CD14-positive monocyte (primary cell): ENCODE data around the gene EEF1AKMT4. TPM values are rescaled to one million over a fixed set of nuclear protein-coding genes. Genes with fewer than 3 reads are reported as not detected.

Experiments used
- DNase-seq, 3 donors: peaks; one replicate each; pipeline ENCODE4 v3.0.0-alpha.2; 2011 to 2022
- H2AFZ ChIP-seq: 2 replicates; pipeline ENCODE4 v1.6.0; 2012; ENCODE audit warnings: mild to moderate bottlenecking, low read depth, low read length, inconsistent platforms; ENCODE audit not compliant: insufficient read depth, poor library complexity, severe bottlenecking
- H3K27ac ChIP-seq, 2 donors: 1 replicate in 1 of 2; 2 replicates in 1 of 2; pipeline ENCODE4 v1.5.1; 2012 to 2013; ENCODE audit warnings: low read length in 2 of 2, control low read depth in 1 of 2, inconsistent platforms in 1 of 2, low read depth in 1 of 2, mild to moderate bottlenecking in 1 of 2
- H3K27me3 ChIP-seq, 2 donors: one replicate each; pipeline versions ENCODE4 v1.6.0 to v1.6.1; 2011 to 2013; ENCODE audit warnings: low read length in 2 of 2; ENCODE audit not compliant: control insufficient read depth in 2 of 2, insufficient read depth in 2 of 2
- H3K36me3 ChIP-seq, 2 donors: replicated peaks in 1 of 2; 1 replicate in 1 of 2; 2 replicates in 1 of 2; pipeline versions ENCODE4 v1.5.1 to v1.6.1; 2012 to 2013; ENCODE audit warnings: low read length in 2 of 2, control low read depth in 1 of 2, inconsistent platforms in 1 of 2, mild to moderate bottlenecking in 1 of 2; ENCODE audit not compliant: insufficient read depth in 2 of 2, control insufficient read depth in 1 of 2
- H3K4me1 ChIP-seq, 2 donors: 1 replicate in 1 of 2; 2 replicates in 1 of 2; pipeline versions ENCODE4 v1.5.1 to v1.6.1; 2012 to 2013; ENCODE audit warnings: low read length in 2 of 2, control low read depth in 1 of 2, inconsistent platforms in 1 of 2, mild to moderate bottlenecking in 1 of 2, moderate library complexity in 1 of 2; ENCODE audit not compliant: insufficient read depth in 2 of 2, control insufficient read depth in 1 of 2
- H3K4me2 ChIP-seq: replicated peaks from 2 replicates; pipeline ENCODE3; 2012; ENCODE audit warnings: low read length, moderate library complexity, mild to moderate bottlenecking; ENCODE audit not compliant: poor library complexity, severe bottlenecking; ENCODE audit errors: extremely low read depth
- H3K4me3 ChIP-seq, 3 experiments: fragments of 200-600 bp in 1 of 3; sonication (generic) in 1 of 3; replicated peaks in 1 of 3; 1 replicate in 2 of 3; 2 replicates in 1 of 3; pipeline ENCODE4 v1.5.1; 2011 to 2013; ENCODE audit warnings: low read length in 3 of 3, mild to moderate bottlenecking in 3 of 3, control low read depth in 2 of 3, low read depth in 2 of 3, inconsistent platforms in 1 of 3, moderate library complexity in 1 of 3
- H3K79me2 ChIP-seq: 2 replicates; pipeline ENCODE4 v1.6.0; 2012; ENCODE audit warnings: mild to moderate bottlenecking, control low read depth, inconsistent platforms, low read length, moderate library complexity; ENCODE audit not compliant: insufficient read depth
- H3K9ac ChIP-seq: 2 replicates; pipeline ENCODE4 v1.6.0; 2017; ENCODE audit warnings: low read length, mild to moderate bottlenecking; ENCODE audit not compliant: insufficient read depth, poor library complexity, severe bottlenecking
- H3K9me3 ChIP-seq, 2 donors: replicated peaks in 1 of 2; 1 replicate in 1 of 2; 2 replicates in 1 of 2; pipeline versions ENCODE4 v1.5.1 to v1.6.1; 2012 to 2013; ENCODE audit warnings: low read length in 2 of 2, control low read depth in 1 of 2; ENCODE audit not compliant: control insufficient read depth in 1 of 2, insufficient read depth in 1 of 2
- H4K20me1 ChIP-seq: 2 replicates; pipeline ENCODE4 v1.6.0; 2012; ENCODE audit warnings: mild to moderate bottlenecking, low read length, control low read depth, moderate library complexity; ENCODE audit not compliant: insufficient read depth
- H3K27ac Mint-ChIP-seq, 7 donors: one replicate each; pipeline ENCODE4 v1.8.0; 2020; ENCODE audit warnings: mild to moderate bottlenecking in 7 of 7, mixed read lengths in 7 of 7, moderate library complexity in 6 of 7, inconsistent platforms in 2 of 7
- H3K27me3 Mint-ChIP-seq, 3 donors: one replicate each; pipeline ENCODE4 v1.8.0; 2021 to 2022; ENCODE audit warnings: low read depth in 3 of 3, mild to moderate bottlenecking in 3 of 3, mixed read lengths in 3 of 3, moderate library complexity in 3 of 3, inconsistent platforms in 1 of 3
- H3K36me3 Mint-ChIP-seq, 2 donors: one replicate each; pipeline ENCODE4 v1.8.0; 2020; ENCODE audit warnings: mixed read lengths in 2 of 2, inconsistent platforms in 1 of 2, mild to moderate bottlenecking in 1 of 2
- H3K4me1 Mint-ChIP-seq: one replicate; pipeline ENCODE4 v1.8.0; 2020; ENCODE audit warnings: mild to moderate bottlenecking, mixed read lengths
- H3K4me3 Mint-ChIP-seq, 2 donors: one replicate each; pipeline ENCODE4 v1.8.0; 2020; ENCODE audit warnings: mild to moderate bottlenecking in 2 of 2, mixed read lengths in 2 of 2, moderate library complexity in 1 of 2
- H3K9me3 Mint-ChIP-seq, 7 donors: one replicate each; pipeline ENCODE4 v1.8.0; 2020 to 2022; ENCODE audit warnings: mixed read lengths in 7 of 7, mild to moderate bottlenecking in 6 of 7, moderate library complexity in 6 of 7, inconsistent platforms in 2 of 7
- WGBS: methylation state at CpG from one replicate; pipeline ENCODE4 v1.1.5; 2013; ENCODE audit warnings: missing lambda C conversion rate; ENCODE audit not compliant: insufficient coverage; 5-methylcytosine and 5-hydroxymethylcytosine counted together
- intact Hi-C, 2 donors: fragments of 100-400 bp; cut with micrococcal nuclease; formaldehyde crosslinking; loops; one replicate each; pipeline versions ENCODE4 v1.15.0 to v1.15.1; 2023
- polyA plus RNA-seq, 3 donors: library from polyadenylated mRNA; depleted of rRNA in 1 of 3; unstranded in 2 of 3; stranded (reverse) in 1 of 3; fragments of 300-500 nt in 2 of 3; fragments of >200 nt in 1 of 3; fragmentation: Illumina TruSeq in 2 of 3; gene quantifications; 1 replicate in 2 of 3; 2 replicates in 1 of 3; pipeline ENCODE4 v1.2.3, GENCODE V29; 2012 to 2021
- TF ChIP-seq, protein P1 (sequence below): fragments of 200-600 bp; IDR thresholded peaks from one replicate; pipeline ENCODE4 v1.8.0; 2022; ENCODE audit warnings: antibody characterized with exemption, mild to moderate bottlenecking

Gene EEF1AKMT4
- polyA plus RNA-seq, 3 donors, result 4.0 to 12.0 (median 7.3) TPM

DNA sequence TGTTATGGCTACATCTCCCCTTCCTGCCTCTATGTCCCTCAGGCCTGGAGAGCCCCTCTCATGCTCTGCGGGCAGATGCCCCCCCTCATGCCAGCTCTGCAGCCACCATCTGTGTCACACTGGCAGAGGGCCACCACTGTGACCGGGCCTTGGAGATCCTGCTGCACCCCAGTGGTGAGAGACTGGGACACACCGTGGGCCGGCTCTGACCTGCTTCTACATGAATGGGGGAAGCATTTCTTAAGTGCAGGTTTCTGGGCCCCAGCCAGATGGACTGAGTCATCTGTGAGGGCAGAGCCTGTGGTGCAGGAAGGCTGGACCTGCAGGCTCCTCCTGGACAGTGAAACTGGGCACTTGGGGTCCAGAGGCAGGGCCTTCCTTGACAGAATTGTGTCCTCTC lies 15.2 kb upstream of the EEF1AKMT4 start:
- H3K9ac ChIP-seq, result no peak overlapping the region
- peaks cover 34 to 46% (median 35%) of the 10 kb centered on the region in 3 donors for H3K27me3 Mint-ChIP-seq
- H3K4me3 Mint-ChIP-seq, result no peak overlapping the region
- WGBS, result 44% methylated on average over 2 of the region's 4 CpGs
- no peak overlapping the region for H3K27ac Mint-ChIP-seq
- intact Hi-C loops, result no loop called here
- no peaks in the 10 kb centered on the region for H3K79me2 ChIP-seq
- H3K27me3 ChIP-seq, result peaks cover 30 to 37% of the 10 kb centered on the region in 2 donors
- no peak overlapping the region for H3K4me2 ChIP-seq
- H3K4me1 Mint-ChIP-seq, result peaks cover 6% of the 10 kb centered on the region
- H3K4me3 ChIP-seq, result no peak overlapping the region
- H2AFZ ChIP-seq, result no peak overlapping the region
- H3K9me3 ChIP-seq, result peaks cover 0 to 9% of the 10 kb centered on the region in 2 donors
- peaks cover 0 to 8% (median 6%) of the 10 kb centered on the region in 7 donors for H3K9me3 Mint-ChIP-seq
- H3K36me3 ChIP-seq, result no peaks in the 10 kb centered on the region
- H4K20me1 ChIP-seq, result no peaks in the 10 kb centered on the region
- no peaks in the 10 kb centered on the region for H3K36me3 Mint-ChIP-seq
- DNase-seq, result no peak
- no peak overlapping the region for H3K27ac ChIP-seq
- TF ChIP-seq, protein P1, sequence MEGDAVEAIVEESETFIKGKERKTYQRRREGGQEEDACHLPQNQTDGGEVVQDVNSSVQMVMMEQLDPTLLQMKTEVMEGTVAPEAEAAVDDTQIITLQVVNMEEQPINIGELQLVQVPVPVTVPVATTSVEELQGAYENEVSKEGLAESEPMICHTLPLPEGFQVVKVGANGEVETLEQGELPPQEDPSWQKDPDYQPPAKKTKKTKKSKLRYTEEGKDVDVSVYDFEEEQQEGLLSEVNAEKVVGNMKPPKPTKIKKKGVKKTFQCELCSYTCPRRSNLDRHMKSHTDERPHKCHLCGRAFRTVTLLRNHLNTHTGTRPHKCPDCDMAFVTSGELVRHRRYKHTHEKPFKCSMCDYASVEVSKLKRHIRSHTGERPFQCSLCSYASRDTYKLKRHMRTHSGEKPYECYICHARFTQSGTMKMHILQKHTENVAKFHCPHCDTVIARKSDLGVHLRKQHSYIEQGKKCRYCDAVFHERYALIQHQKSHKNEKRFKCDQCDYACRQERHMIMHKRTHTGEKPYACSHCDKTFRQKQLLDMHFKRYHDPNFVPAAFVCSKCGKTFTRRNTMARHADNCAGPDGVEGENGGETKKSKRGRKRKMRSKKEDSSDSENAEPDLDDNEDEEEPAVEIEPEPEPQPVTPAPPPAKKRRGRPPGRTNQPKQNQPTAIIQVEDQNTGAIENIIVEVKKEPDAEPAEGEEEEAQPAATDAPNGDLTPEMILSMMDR, result no peak
- H3K4me1 ChIP-seq, result peaks cover 4 to 7% of the 10 kb centered on the region in 2 donors

DNA sequence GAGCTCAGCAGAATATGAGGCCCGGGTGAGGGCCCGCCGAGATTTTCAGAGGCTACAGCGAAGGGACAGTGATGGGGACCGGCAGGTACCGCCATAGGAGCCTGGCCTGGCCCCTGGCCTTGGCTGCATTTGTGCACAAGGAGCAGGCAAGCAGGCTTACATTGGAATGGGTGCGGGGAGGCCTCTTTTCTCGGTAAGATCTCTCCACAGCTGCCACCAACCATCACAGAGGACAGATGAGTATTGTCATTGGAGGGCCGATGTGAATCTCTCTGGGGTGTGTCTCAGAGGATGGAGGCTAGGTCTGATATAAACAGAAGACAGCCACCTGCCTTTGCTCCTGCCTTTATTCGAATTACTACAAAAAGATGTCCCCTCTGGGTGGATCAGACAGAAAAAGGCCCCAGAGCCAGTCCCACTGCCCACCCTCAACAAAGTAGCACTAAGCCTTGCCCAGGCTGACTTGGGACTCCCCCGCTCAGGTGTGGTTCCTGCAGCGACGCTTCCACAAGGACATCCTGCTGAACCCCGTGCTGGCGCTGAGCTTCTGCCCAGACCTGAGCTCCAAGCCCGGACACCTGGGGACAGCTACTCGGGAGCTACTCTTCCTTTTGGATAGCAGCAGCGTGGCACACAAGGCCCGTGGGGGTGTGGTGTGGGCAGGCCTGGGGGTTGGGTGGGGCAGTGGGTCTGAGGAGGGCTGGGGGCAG lies 14.6 kb upstream of the EEF1AKMT4 start:
- Histone ChIP-seq H3K4me2 (no peak overlapping the region), H3K9ac (no peak overlapping the region), H4K20me1 (no peaks in the 10 kb centered on the region), H3K4me3 (no peak overlapping the region), H2AFZ (no peak overlapping the region), H3K4me1 (peaks cover under 1 to 1% of the 10 kb centered on the region in 2 donors), H3K27me3 (peaks cover 27 to 33% of the 10 kb centered on the region in 2 donors), H3K79me2 (no peaks in the 10 kb centered on the region), H3K9me3 (peaks cover 0 to 9% of the 10 kb centered on the region in 2 donors), H3K36me3 (no peaks in the 10 kb centered on the region), H3K27ac (no peak overlapping the region)
- TF ChIP-seq, protein P1, result no peak
- Mint-ChIP-seq H3K36me3 (no peaks in the 10 kb centered on the region), H3K4me1 (peaks cover 4% of the 10 kb centered on the region), H3K27ac (no peak overlapping the region), H3K9me3 (peaks cover 0 to 7% (median 4%) of the 10 kb centered on the region in 7 donors), H3K4me3 (no peak overlapping the region), H3K27me3 (peaks cover 32 to 44% (median 32%) of the 10 kb centered on the region in 3 donors)
- intact Hi-C loops, result no loop called here
- no peak for DNase-seq
- 95% methylated on average over 11 of the region's 19 CpGs for WGBS
